Mesendoderm (in vitro differentiated cells): ENCODE results near the gene CHD2.

Experiments
- DNase-seq: peaks from one replicate; pipeline ENCODE4 v3.0.0; 2013
- H2AK5ac ChIP-seq: 2 replicates; pipeline ENCODE4 v1.6.1; 2013; ENCODE audit warnings: low read length, inconsistent platforms
- H2BK120ac ChIP-seq: 2 replicates; pipeline ENCODE4 v1.6.1; 2013; ENCODE audit warnings: low read depth, mild to moderate bottlenecking, low read length, moderate library complexity, mixed read lengths
- H2BK15ac ChIP-seq: replicated peaks from 2 replicates; pipeline ENCODE4 v1.6.1; 2013; ENCODE audit warnings: low read depth, mild to moderate bottlenecking, moderate library complexity
- H2BK5ac ChIP-seq: 2 replicates; pipeline ENCODE4 v1.6.1; 2013; ENCODE audit warnings: low read length, inconsistent platforms
- H3K18ac ChIP-seq: 2 replicates; pipeline ENCODE4 v1.6.1; 2013; ENCODE audit warnings: mild to moderate bottlenecking, low read length, mixed read lengths
- H3K23ac ChIP-seq: one replicate; pipeline ENCODE4 v1.6.1; 2013; ENCODE audit warnings: low read length
- H3K27ac ChIP-seq: 2 replicates; pipeline ENCODE4 v1.5.1; 2013; ENCODE audit warnings: low read depth, mild to moderate bottlenecking, inconsistent platforms, low read length, moderate library complexity
- H3K27me3 ChIP-seq: 2 replicates; pipeline ENCODE4 v1.6.1; 2013; ENCODE audit warnings: low read length, control low read depth, mild to moderate bottlenecking, inconsistent platforms; ENCODE audit not compliant: insufficient read depth, poor library complexity
- H3K36me3 ChIP-seq: 2 replicates; pipeline ENCODE4 v1.6.1; 2013; ENCODE audit warnings: low read length, inconsistent platforms; ENCODE audit not compliant: control insufficient read depth, insufficient read depth
- H3K4ac ChIP-seq: one replicate; pipeline ENCODE4 v1.6.1; 2013; ENCODE audit warnings: low read depth, mild to moderate bottlenecking, low read length, moderate library complexity
- H3K4me1 ChIP-seq: 2 replicates; pipeline ENCODE4 v1.6.1; 2013; ENCODE audit warnings: low read depth, low read length, inconsistent platforms; ENCODE audit not compliant: control insufficient read depth
- H3K4me2 ChIP-seq: 2 replicates; pipeline ENCODE4 v1.6.1; 2013; ENCODE audit warnings: low read length
- H3K4me3 ChIP-seq: 2 replicates; pipeline ENCODE4 v1.5.1; 2013; ENCODE audit warnings: mild to moderate bottlenecking, low read length
- H3K56ac ChIP-seq: one replicate; pipeline ENCODE4 v1.6.1; 2013; ENCODE audit warnings: low read length
- H3K79me1 ChIP-seq: 2 replicates; pipeline ENCODE4 v1.6.1; 2013; ENCODE audit warnings: low read length, inconsistent platforms
- H3K79me2 ChIP-seq: 2 replicates; pipeline ENCODE4 v1.6.1; 2013; ENCODE audit warnings: mild to moderate bottlenecking, low read length; ENCODE audit not compliant: control insufficient read depth, insufficient read depth
- H3K9ac ChIP-seq: 2 replicates; pipeline ENCODE4 v1.6.1; 2013; ENCODE audit warnings: low read length, inconsistent platforms
- H4K5ac ChIP-seq: one replicate; pipeline ENCODE4 v1.6.1; 2013; ENCODE audit warnings: low read length
- H4K8ac ChIP-seq: one replicate; pipeline ENCODE4 v1.6.1; 2013; ENCODE audit warnings: low read depth, mild to moderate bottlenecking, control low read depth, low read length, moderate library complexity
- WGBS: extraction: QIAGEN DNeasy Blood & Tissue Kit; methylation state at CpG from one replicate; pipeline ENCODE4 v1.1.7; 2013; ENCODE audit warnings: low lambda C conversion rate, missing lambda C conversion rate; ENCODE audit not compliant: insufficient coverage; ENCODE audit errors: extremely low coverage; 5-methylcytosine and 5-hydroxymethylcytosine counted together

CHD2 gene

DNA sequence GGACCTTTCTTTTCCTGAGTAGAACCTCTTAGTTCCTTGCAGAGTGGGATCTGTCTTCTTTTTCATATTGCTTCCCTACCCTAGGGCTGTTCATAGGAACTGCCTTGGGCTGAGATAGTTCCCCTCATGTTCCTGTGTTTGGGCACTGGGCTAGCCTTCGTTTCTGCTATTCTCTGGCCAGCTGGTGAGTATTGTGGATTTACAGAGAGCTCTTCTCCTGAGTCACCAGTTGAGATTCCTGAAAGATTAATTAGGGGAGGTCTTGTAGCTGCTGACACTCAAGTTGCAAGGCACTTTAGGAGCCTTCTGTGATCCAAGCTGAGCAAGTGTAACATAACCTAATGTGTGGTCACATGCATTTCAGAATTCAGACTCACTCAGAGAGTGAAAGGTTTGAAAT is 30.7 kb downstream of the CHD2 start:
- no peak overlapping the region for H2AK5ac ChIP-seq
- H3K27ac ChIP-seq = no peak overlapping the region
- peak; percentile 85 for DNase-seq
- H3K27me3 ChIP-seq = no peaks in the 10 kb centered on the region
- H4K5ac ChIP-seq = no peak overlapping the region
- no peak overlapping the region for H3K4me3 ChIP-seq
- H3K4ac ChIP-seq = no peak overlapping the region
- H4K8ac ChIP-seq = no peak overlapping the region
- H3K4me1 ChIP-seq = no peaks in the 10 kb centered on the region
- H3K18ac ChIP-seq = no peak overlapping the region
- no peak overlapping the region for H2BK5ac ChIP-seq
- H3K23ac ChIP-seq = no peak overlapping the region
- no peak overlapping the region for H3K4me2 ChIP-seq
- H3K79me2 ChIP-seq = peaks cover 6% of the 10 kb centered on the region
- WGBS = no CpG with 5 or more reads among the region's 1 CpG
- H2BK120ac ChIP-seq = no peak overlapping the region
- no peak overlapping the region for H3K9ac ChIP-seq
- H2BK15ac ChIP-seq = no peak overlapping the region
- peaks cover 10% of the 10 kb centered on the region for H3K79me1 ChIP-seq
- H3K36me3 ChIP-seq = peaks cover 6% of the 10 kb centered on the region
- H3K56ac ChIP-seq = no peak overlapping the region

GRCh38 chr15:92932946-92933649 is 33.0 kb downstream of the CHD2 start:
- Histone ChIP-seq H3K4me1 (no peaks in the 10 kb centered on the region), H2BK5ac (no peak overlapping the region), H4K5ac (no peak overlapping the region), H3K4me3 (no peak overlapping the region), H2BK120ac (no peak overlapping the region), H3K27me3 (no peaks in the 10 kb centered on the region), H3K79me1 (peaks cover 10% of the 10 kb centered on the region), H3K4ac (no peak overlapping the region), H3K27ac (no peak overlapping the region), H3K79me2 (peaks cover 4% of the 10 kb centered on the region), H3K56ac (no peak overlapping the region), H2AK5ac (no peak overlapping the region), H3K18ac (no peak overlapping the region), H3K9ac (no peak overlapping the region), H3K23ac (no peak overlapping the region), H4K8ac (no peak overlapping the region), H2BK15ac (no peak overlapping the region), H3K36me3 (peaks cover 6% of the 10 kb centered on the region), H3K4me2 (no peak overlapping the region)
- WGBS = no CpG with 5 or more reads among the region's 8 CpGs
- no peak for DNase-seq

GRCh38 chr15:92933831-92934230 is 33.7 kb downstream of the CHD2 start:
- Histone ChIP-seq H2BK15ac (no peak overlapping the region), H2BK120ac (no peak overlapping the region), H3K27ac (no peak overlapping the region), H3K79me2 (peaks cover 3% of the 10 kb centered on the region), H3K79me1 (peaks cover 8% of the 10 kb centered on the region), H3K9ac (no peak overlapping the region), H3K4ac (no peak overlapping the region), H3K4me1 (no peaks in the 10 kb centered on the region), H3K4me2 (no peak overlapping the region), H3K56ac (no peak overlapping the region), H4K8ac (no peak overlapping the region), H3K18ac (no peak overlapping the region), H3K4me3 (no peak overlapping the region), H4K5ac (no peak overlapping the region), H2AK5ac (no peak overlapping the region), H3K23ac (no peak overlapping the region), H2BK5ac (no peak overlapping the region), H3K36me3 (peaks cover 3% of the 10 kb centered on the region), H3K27me3 (no peaks in the 10 kb centered on the region)
- DNase-seq = no peak
- WGBS = no CpG with 5 or more reads among the region's 1 CpG

DNA sequence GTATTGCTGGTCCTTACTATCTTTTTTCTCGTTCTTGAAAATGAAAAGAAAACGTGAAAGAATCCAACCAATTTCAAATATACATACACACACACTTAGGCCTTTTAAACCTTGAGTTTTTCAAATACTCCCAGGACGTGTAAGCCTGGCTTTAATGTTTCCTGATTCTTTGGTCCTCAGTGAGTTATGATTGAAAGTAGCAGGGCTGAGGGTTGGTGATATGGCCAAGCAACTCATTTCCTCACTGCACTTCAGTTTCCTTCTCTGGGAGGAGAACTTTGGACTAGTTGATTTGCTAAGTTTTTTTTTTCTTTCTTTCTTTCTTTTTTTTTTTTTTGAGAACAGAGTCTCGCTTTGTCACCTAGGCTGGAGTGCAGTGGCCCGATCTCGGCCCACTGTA is 34.6 kb downstream of the CHD2 start:
- DNase-seq = no peak
- no peak overlapping the region for H3K23ac ChIP-seq

GRCh38 chr15:92936138-92936537 is 36.0 kb downstream of the CHD2 start:
- H3K4ac ChIP-seq = no peak overlapping the region
- no peak overlapping the region for H4K5ac ChIP-seq
- H3K4me2 ChIP-seq = no peak overlapping the region
- no peak overlapping the region for H2BK5ac ChIP-seq
- no peaks in the 10 kb centered on the region for H3K27me3 ChIP-seq
- H4K8ac ChIP-seq = peak overlapping the region; percentile 67
- peaks cover 3% of the 10 kb centered on the region for H3K79me1 ChIP-seq
- H3K18ac ChIP-seq = no peak overlapping the region
- no peak overlapping the region for H3K23ac ChIP-seq
- no peak overlapping the region for H2BK120ac ChIP-seq
- no peaks in the 10 kb centered on the region for H3K4me1 ChIP-seq
- H3K9ac ChIP-seq = no peak overlapping the region
- no peak overlapping the region for H3K27ac ChIP-seq
- no peaks in the 10 kb centered on the region for H3K79me2 ChIP-seq
- H3K4me3 ChIP-seq = no peak overlapping the region
- no peaks in the 10 kb centered on the region for H3K36me3 ChIP-seq
- H2BK15ac ChIP-seq = no peak overlapping the region
- H3K56ac ChIP-seq = no peak overlapping the region
- H2AK5ac ChIP-seq = no peak overlapping the region
- no CpG with 5 or more reads among the region's 2 CpGs for WGBS
- DNase-seq = no peak

More for the DNA sequence above, 34.6 kb downstream of the CHD2 start:
- no peak overlapping the region for H3K56ac ChIP-seq
- no peak overlapping the region for H4K5ac ChIP-seq
- H3K9ac ChIP-seq = no peak overlapping the region
- H2AK5ac ChIP-seq = no peak overlapping the region
- no CpG with 5 or more reads among the region's 6 CpGs for WGBS
- no peaks in the 10 kb centered on the region for H3K4me1 ChIP-seq
- no peak overlapping the region for H2BK15ac ChIP-seq
- no peaks in the 10 kb centered on the region for H3K27me3 ChIP-seq
- peaks cover 5% of the 10 kb centered on the region for H3K79me1 ChIP-seq
- no peak overlapping the region for H2BK5ac ChIP-seq
- H3K79me2 ChIP-seq = no peaks in the 10 kb centered on the region
- H3K18ac ChIP-seq = no peak overlapping the region
- no peak overlapping the region for H3K27ac ChIP-seq
- no peaks in the 10 kb centered on the region for H3K36me3 ChIP-seq
- no peak overlapping the region for H3K4me2 ChIP-seq
- no peak overlapping the region for H3K4ac ChIP-seq
- H4K8ac ChIP-seq = no peak overlapping the region
- H3K4me3 ChIP-seq = no peak overlapping the region
- H2BK120ac ChIP-seq = no peak overlapping the region

DNA sequence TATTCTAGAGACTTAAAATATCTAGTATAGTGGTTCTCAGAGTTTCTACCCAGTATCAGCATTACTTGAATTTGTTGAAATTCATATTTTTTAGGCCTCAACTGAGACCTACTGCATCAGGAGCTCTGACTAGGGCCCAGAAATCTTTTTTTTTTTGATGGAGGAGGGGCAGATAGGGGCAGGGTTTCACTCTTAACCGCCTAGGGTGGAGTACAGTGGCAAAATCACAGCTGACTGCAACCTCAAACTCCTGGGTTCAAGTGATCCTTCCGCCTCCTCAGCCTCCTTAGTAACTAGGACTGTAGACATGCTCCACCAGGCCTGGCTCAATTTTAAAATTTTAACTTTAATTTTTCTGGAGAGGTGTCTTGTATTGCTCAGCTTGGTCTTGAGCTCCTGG is 36.6 kb downstream of the CHD2 start:
- H2BK5ac ChIP-seq = no peak overlapping the region
- no peaks in the 10 kb centered on the region for H3K27me3 ChIP-seq
- no peak overlapping the region for H3K4ac ChIP-seq
- H3K56ac ChIP-seq = no peak overlapping the region
- H3K4me2 ChIP-seq = no peak overlapping the region
- H3K9ac ChIP-seq = no peak overlapping the region
- no peaks in the 10 kb centered on the region for H3K36me3 ChIP-seq
- no peak overlapping the region for H2AK5ac ChIP-seq
- H3K79me2 ChIP-seq = no peaks in the 10 kb centered on the region
- H2BK120ac ChIP-seq = no peak overlapping the region
- H2BK15ac ChIP-seq = no peak overlapping the region
- no peak for DNase-seq
- no peak overlapping the region for H4K8ac ChIP-seq
- H3K23ac ChIP-seq = no peak overlapping the region
- no peaks in the 10 kb centered on the region for H3K4me1 ChIP-seq
- no peak overlapping the region for H3K27ac ChIP-seq
- WGBS = no CpG with 5 or more reads among the region's 2 CpGs
- H3K4me3 ChIP-seq = no peak overlapping the region
- no peak overlapping the region for H4K5ac ChIP-seq
- H3K18ac ChIP-seq = no peak overlapping the region
- H3K79me1 ChIP-seq = peaks cover 3% of the 10 kb centered on the region
